HEK293T (cell line): ENCODE measurements around the gene IFIT1.
A peak's percentile ranks its signal among the peaks of the same experiment; 100 is the strongest.

Source experiments
- CTCF ChIA-PET: fragments of 350-600 bp; formaldehyde crosslinking; extraction: SDS; loops from one replicate; lab custom pipeline; 2021; ENCODE audit warnings: antibody characterized with exemption, inconsistent platforms; lab: Yijun Ruan, JAX
- POLR2A ChIA-PET: fragments of 350-600 bp; formaldehyde crosslinking; extraction: SDS; loops from one replicate; lab custom pipeline; 2020; ENCODE audit warnings: antibody characterized with exemption, inconsistent platforms; lab: Yijun Ruan, JAX
- DNase-seq: peaks from one replicate; pipeline ENCODE4 v3.0.0; 2012; ENCODE audit warnings: mixed read lengths; ENCODE audit errors: extremely low spot score
- ARNT ChIP-seq: fragments of 450-650 bp; IDR thresholded peaks from 2 replicates; pipeline ENCODE4 v1.6.1; 2017; ENCODE audit warnings: mild to moderate bottlenecking
- BHLHE40 ChIP-seq: fragments of 450-650 bp; IDR thresholded peaks from 2 replicates; pipeline ENCODE4 v1.6.1; 2016; ENCODE audit warnings: mild to moderate bottlenecking, moderate library complexity, borderline replicate concordance
- CTBP1 ChIP-seq: fragments of 450-650 bp; IDR thresholded peaks from 2 replicates; pipeline ENCODE4 v1.6.1; 2016; ENCODE audit warnings: borderline replicate concordance
- ELF4 ChIP-seq: fragments of 450-650 bp; IDR thresholded peaks from 2 replicates; pipeline ENCODE4 v1.6.1; 2017; ENCODE audit warnings: antibody characterized with exemption
- FOXA1 ChIP-seq: fragments of 450-650 bp; IDR thresholded peaks from 2 replicates; pipeline ENCODE4 v1.6.1; 2016; ENCODE audit warnings: mild to moderate bottlenecking
- FOXK2 ChIP-seq: fragments of 450-650 bp; IDR thresholded peaks from 2 replicates; pipeline ENCODE4 v1.6.1; 2016; ENCODE audit warnings: mild to moderate bottlenecking
- FOXM1 ChIP-seq: fragments of 450-650 bp; IDR thresholded peaks from 2 replicates; pipeline ENCODE4 v1.6.1; 2017; ENCODE audit warnings: mild to moderate bottlenecking, borderline replicate concordance
- HDGF ChIP-seq: fragments of 450-650 bp; IDR thresholded peaks from 2 replicates; pipeline ENCODE4 v1.6.1; 2017; ENCODE audit warnings: antibody characterized with exemption, borderline replicate concordance
- L3MBTL2 ChIP-seq: fragments of 450-650 bp; conservative IDR thresholded peaks from 2 replicates; pipeline ENCODE4 v1.6.1; 2016; ENCODE audit warnings: mild to moderate bottlenecking
- LEF1 ChIP-seq: fragments of 450-650 bp; IDR thresholded peaks from 2 replicates; pipeline ENCODE4 v1.6.1; 2017; ENCODE audit warnings: mild to moderate bottlenecking, borderline replicate concordance
- NFRKB ChIP-seq: fragments of 450-650 bp; IDR thresholded peaks from 2 replicates; pipeline ENCODE4 v1.6.1; 2016; ENCODE audit warnings: mild to moderate bottlenecking, moderate library complexity
- PKNOX1 ChIP-seq: fragments of 450-650 bp; IDR thresholded peaks from 2 replicates; pipeline ENCODE4 v1.6.1; 2016
- SP1 ChIP-seq: fragments of 450-650 bp; IDR thresholded peaks from 2 replicates; pipeline ENCODE4 v1.6.1; 2017
- SUZ12 ChIP-seq: fragments of 450-650 bp; IDR thresholded peaks from 2 replicates; pipeline ENCODE4 v1.6.1; 2016; ENCODE audit warnings: mild to moderate bottlenecking
- TARDBP ChIP-seq: fragments of 450-650 bp; IDR thresholded peaks from 2 replicates; pipeline ENCODE4 v1.6.1; 2016
- ZNF384 ChIP-seq: fragments of 450-650 bp; IDR thresholded peaks from 2 replicates; pipeline ENCODE4 v1.6.1; 2016

The IFIT1 gene

GRCh38 chr10:89425000-89425399, 32.6 kb downstream of the IFIT1 start:
- ChIA-PET CTCF (no interaction called here), POLR2A (no interaction called here)
- TF ChIP-seq L3MBTL2: no peak
- no peak for DNase-seq

GRCh38 chr10:89426230-89426868, 33.9 kb downstream of the IFIT1 start:
- TF ChIP-seq LEF1 (no peak), CTBP1 (no peak), SUZ12 (no peak), FOXA1 (no peak), FOXM1 (no peak), FOXK2 (no peak), SP1 (no peak), PKNOX1 (no peak), NFRKB (no peak), ELF4 (no peak), BHLHE40 (no peak), ARNT (no peak)
- CTCF ChIA-PET: no interaction called here
- peak; percentile 53 for DNase-seq
- POLR2A ChIA-PET: no interaction called here

GRCh38 chr10:89427629-89428028, 35.2 kb downstream of the IFIT1 start:
- TF ChIP-seq HDGF (no peak), L3MBTL2 (no peak), FOXK2 (no peak), LEF1 (no peak), TARDBP (no peak), FOXA1 (no peak), PKNOX1 (no peak), SP1 (no peak), ARNT (no peak), ELF4 (no peak), NFRKB (no peak), CTBP1 (no peak), FOXM1 (no peak), ZNF384 (no peak), SUZ12 (no peak), BHLHE40 (no peak)
- POLR2A ChIA-PET: no interaction called here
- DNase-seq: no peak

GRCh38 chr10:89428877-89429276, 36.5 kb downstream of the IFIT1 start:
- ChIA-PET CTCF (no interaction called here), POLR2A (no interaction called here)
- DNase-seq: no peak
- TF ChIP-seq PKNOX1 (no peak), FOXK2 (no peak), ARNT (no peak), FOXM1 (no peak), SUZ12 (no peak), SP1 (no peak), BHLHE40 (no peak), CTBP1 (no peak), TARDBP (no peak), ELF4 (no peak), LEF1 (no peak), HDGF (no peak), ZNF384 (no peak), L3MBTL2 (no peak), NFRKB (no peak), FOXA1 (no peak)

More at GRCh38 chr10:89427629-89428028, 35.2 kb downstream of the IFIT1 start:
- CTCF ChIA-PET: no interaction called here

GRCh38 chr10:89431977-89432376, 39.6 kb downstream of the IFIT1 start:
- TF ChIP-seq BHLHE40 (no peak), PKNOX1 (no peak), FOXK2 (no peak), SP1 (no peak), LEF1 (no peak), FOXA1 (no peak), L3MBTL2 (no peak), CTBP1 (no peak), ZNF384 (no peak), SUZ12 (no peak)
- no peak for DNase-seq
- CTCF ChIA-PET: interaction anchor here (0.6 to 1.6 kb wide), 3 partner anchors 127 to 140 kb away, joined by 3 to 5 read pairs (median 4); no protein-coding TSS in a partner anchor
- POLR2A ChIA-PET: no interaction called here

- TF ChIP-seq CTBP1 (no peak), L3MBTL2 (no peak), FOXK2 (no peak), BHLHE40 (no peak), ELF4 (no peak), NFRKB (no peak), SUZ12 (no peak), HDGF (no peak), ZNF384 (no peak), PKNOX1 (no peak), SP1 (no peak), FOXA1 (no peak), LEF1 (no peak)
- ChIA-PET POLR2A (no interaction called here), CTCF (no interaction called here)
- DNase-seq: no peak
Measured at GRCh38 chr10:89438525-89438924, 46.1 kb downstream of the IFIT1 start.
